GM12878 (cell line): ENCODE measurements around the gene TLR1. TPM values are rescaled to one million over a fixed set of nuclear protein-coding genes. Genes with fewer than 3 reads are reported as not detected.

Experiments
- ATAC-seq: fragments of 200-7000 bp; cut with Tn5 transposase; 3 replicates; pipeline ENCODE4 v1.9.1; 2020; ENCODE audit warnings: mild to moderate bottlenecking, moderate library complexity
- BruUV-seq: library from RNA; stranded (reverse); fragments of 400-500 nt; replicated peaks from 2 replicates; lab custom pipeline; 2021; lab: Mats Ljungman, UMichigan
- CTCF ChIA-PET: fragments of 300-600 bp; sonication (Branson Sonifier 250); formaldehyde crosslinking; extraction: SDS; loops from one replicate; lab custom pipeline; 2021; ENCODE audit warnings: inconsistent platforms; lab: Yijun Ruan, JAX
- POLR2A ChIA-PET: fragments of 350-600 bp; formaldehyde crosslinking; extraction: SDS; loops from one replicate; lab custom pipeline; 2021; ENCODE audit warnings: inconsistent platforms; lab: Charles Lee
- RAD21 ChIA-PET: fragments of 300-600 bp; sonication (Branson Sonifier 250); formaldehyde crosslinking; loops from one replicate; lab custom pipeline; 2023; ENCODE audit warnings: antibody characterized with exemption; ENCODE audit not compliant: unreplicated experiment; lab: Charles Lee
- SMC1A ChIA-PET: fragments of 300-600 bp; sonication (Branson Sonifier 250); formaldehyde crosslinking; loops from one replicate; lab custom pipeline; 2023; ENCODE audit not compliant: unreplicated experiment, uncharacterized antibody; lab: Charles Lee
- DNase-seq: peaks from one replicate; pipeline ENCODE4 v3.0.0-alpha.2; 2011; ENCODE audit warnings: low read depth, low spot score
- FAIRE-seq: peaks from 3 replicates; lab custom pipeline; 2011; peaks lifted over from hg19 to GRCh38; lab: Jason Lieb, UNC
- H2AFZ ChIP-seq: 2 replicates; pipeline ENCODE4 v1.6.0; 2011; ENCODE audit warnings: low read depth, low read length, control low read depth; ENCODE audit not compliant: control insufficient read depth
- H3K27ac ChIP-seq: 2 replicates; pipeline ENCODE4 v1.5.1; 2011; ENCODE audit warnings: control low read depth; ENCODE audit not compliant: control insufficient read depth, insufficient read depth
- H3K27me3 ChIP-seq, 2 experiments: replicated peaks in 1 of 2; 2 replicates each; pipeline versions ENCODE4 v1.6.0 to v1.6.1; 2011; ENCODE audit warnings: low read length in 1 of 2; ENCODE audit not compliant: control insufficient read depth in 2 of 2, insufficient read depth in 2 of 2
- H3K36me3 ChIP-seq, 2 experiments: 2 replicates each; pipeline ENCODE4 v1.5.1; 2011; ENCODE audit warnings: low read length in 1 of 2; ENCODE audit not compliant: control insufficient read depth in 2 of 2, insufficient read depth in 2 of 2
- H3K4me1 ChIP-seq: 2 replicates; pipeline ENCODE4 v1.6.1; 2011; ENCODE audit warnings: mild to moderate bottlenecking, low read length, moderate library complexity, mixed read lengths; ENCODE audit not compliant: control insufficient read depth, insufficient read depth
- H3K4me2 ChIP-seq: 2 replicates; pipeline ENCODE4 v1.6.0; 2011; ENCODE audit warnings: control low read depth; ENCODE audit not compliant: control insufficient read depth, insufficient read depth
- H3K4me3 ChIP-seq: fragments of 200-600 bp; sonication (generic); 2 replicates; pipeline ENCODE4 v1.5.1; 2016
- H3K79me2 ChIP-seq: 2 replicates; pipeline ENCODE4 v1.6.0; 2011; ENCODE audit warnings: low read length; ENCODE audit not compliant: control insufficient read depth, insufficient read depth
- H3K9ac ChIP-seq: 2 replicates; pipeline ENCODE4 v1.8.0; 2011; ENCODE audit warnings: low read length, control low read depth, mixed read lengths; ENCODE audit not compliant: control insufficient read depth, insufficient read depth
- H3K9me3 ChIP-seq: replicated peaks from 3 replicates; pipeline ENCODE4 v1.5.1; 2011; ENCODE audit warnings: mild to moderate bottlenecking, low read length; ENCODE audit not compliant: control insufficient read depth, insufficient read depth
- H4K20me1 ChIP-seq: 2 replicates; pipeline ENCODE4 v1.6.0; 2011; ENCODE audit not compliant: control insufficient read depth, insufficient read depth
- CBFB ChIP-seq: IDR thresholded peaks from 2 replicates; pipeline ENCODE4 v1.6.1; 2016; ENCODE audit warnings: antibody characterized with exemption, low read depth
- CBX5 ChIP-seq: sonication (generic); IDR thresholded peaks from 2 replicates; pipeline ENCODE4 v1.6.1; 2016; ENCODE audit warnings: low read depth, moderate library complexity, mild to moderate bottlenecking, inconsistent platforms
- CEBPB ChIP-seq, 2 experiments: fragments of 150-350 bp in 1 of 2; IDR thresholded peaks; 2 replicates each; pipeline ENCODE4 v1.6.1; 2012 to 2014; ENCODE audit warnings: low read depth in 2 of 2, low read length in 2 of 2, borderline replicate concordance in 1 of 2, inconsistent platforms in 1 of 2
- CEBPZ ChIP-seq: fragments of 150-350 bp; IDR thresholded peaks from 2 replicates; pipeline ENCODE4 v1.6.1; 2016; ENCODE audit warnings: low read depth, low read length
- FOXM1 ChIP-seq: IDR thresholded peaks from 2 replicates; pipeline ENCODE4 v1.6.1; 2012; ENCODE audit warnings: low read depth, mild to moderate bottlenecking, inconsistent platforms, low read length, moderate library complexity
- HSF1 ChIP-seq: fragments of 150-350 bp; IDR thresholded peaks from 2 replicates; pipeline ENCODE4 v1.6.1; 2014; ENCODE audit warnings: mild to moderate bottlenecking, low read depth, low read length
- IKZF1 ChIP-seq: fragments of 450-650 bp; conservative IDR thresholded peaks from 2 replicates; pipeline ENCODE4 v1.6.1; 2017; ENCODE audit warnings: antibody characterized with exemption, mild to moderate bottlenecking
- IRF5 ChIP-seq: fragments of 450-650 bp; IDR thresholded peaks from 2 replicates; pipeline ENCODE4 v1.6.1; 2017; ENCODE audit warnings: borderline replicate concordance
- NR2C2 ChIP-seq: IDR thresholded peaks from 2 replicates; pipeline ENCODE4 v1.6.1; 2011; ENCODE audit warnings: borderline replicate concordance, low read depth; ENCODE audit not compliant: control insufficient read depth, insufficient read length
- SIN3A ChIP-seq: IDR thresholded peaks from 2 replicates; pipeline ENCODE4 v1.6.1; 2012; ENCODE audit warnings: low read depth, low read length, improper control_type of control experiment
- USF2 ChIP-seq: IDR thresholded peaks from 2 replicates; pipeline ENCODE4 v1.6.1; 2011; ENCODE audit warnings: low read depth, low read length, improper control_type of control experiment, borderline replicate concordance
- in situ Hi-C: fragments of 300-500 bp; cut with MboI; formaldehyde crosslinking; loops from 9 replicates; pipeline ENCODE4 v1.14.3; 2018; ENCODE audit warnings: mixed read lengths
- intact Hi-C: fragments of 100-400 bp; cut with micrococcal nuclease; formaldehyde crosslinking; loops from one replicate; pipeline ENCODE4 v1.14.2; 2022; ENCODE audit not compliant: unreplicated experiment
- polyA plus RNA-seq, 11 experiments: library from polyadenylated mRNA; depleted of rRNA in 4 of 11; unstranded in 6 of 11; stranded (reverse) in 5 of 11; fragments of >200 nt; fragmentation: Nextera tagmentation in 4 of 11; fragmentation: Illumina TruSeq in 1 of 11; extraction: Ambion mirVana in 4 of 11; extraction: Trizol in 1 of 11; gene quantifications; 1 replicate in 1 of 11; 2 replicates in 10 of 11; pipeline versions ENCODE4 v1.2.1 to v1.2.3, GENCODE V29; 2011 to 2016; ENCODE audit warnings: inconsistent platforms in 2 of 11, missing spikeins in 2 of 11, low read depth in 1 of 11
- total RNA-seq, 4 experiments: library from RNA; depleted of rRNA in 3 of 4; stranded (reverse); fragments of >200 nt in 3 of 4; fragmentation: Illumina TruSeq in 1 of 4; extraction: Trizol in 1 of 4; gene quantifications; 2 replicates each; pipeline versions ENCODE4 v1.2.1 to v1.2.3, GENCODE V29; 2013 to 2021
- TF ChIP-seq, protein P1 (sequence below): fragments of 450-650 bp; formaldehyde crosslinking; IDR thresholded peaks from 2 replicates; pipeline ENCODE4 v1.5.0; 2022; ENCODE audit warnings: mild to moderate bottlenecking, missing genetic modification characterization

TLR1 gene
- total and polyA plus RNA-seq, 10 of the 15 experiments (the other 5 are each of a cell fraction or from before 2014, with no cell fraction given), result 9.3 to 57.1 (median 20.4) TPM

GRCh38 chr4:38837334-38837733 is 32.7 kb upstream of the TLR1 start:
- H3K9me3 ChIP-seq, result peaks cover 27% of the 10 kb centered on the region
- no peak overlapping the region for H3K9ac ChIP-seq
- H3K79me2 ChIP-seq, result peaks cover 26% of the 10 kb centered on the region
- ChIA-PET CTCF (no interaction called here), POLR2A (no interaction called here), SMC1A (no interaction called here), RAD21 (no interaction called here)
- no peaks in the 10 kb centered on the region for H3K4me1 ChIP-seq
- ATAC-seq (0 out of 3 replicates have a peak, but pooled peaks have one; percentile 28), DNase-seq (no peak), FAIRE-seq (no peak)
- no TSS peak for BruUV-seq
- no peaks in the 10 kb centered on the region for H4K20me1 ChIP-seq
- intact Hi-C loops (no loop called here), in situ Hi-C loops (no loop called here)
- peaks cover 2 to 6% of the 10 kb centered on the region in 2 experiments; a peak in 3 of 4 replicates for H3K36me3 ChIP-seq
- no peaks in the 10 kb centered on the region for H3K27me3 ChIP-seq
- H2AFZ ChIP-seq, result no peak overlapping the region
- TF ChIP-seq, protein P1, sequence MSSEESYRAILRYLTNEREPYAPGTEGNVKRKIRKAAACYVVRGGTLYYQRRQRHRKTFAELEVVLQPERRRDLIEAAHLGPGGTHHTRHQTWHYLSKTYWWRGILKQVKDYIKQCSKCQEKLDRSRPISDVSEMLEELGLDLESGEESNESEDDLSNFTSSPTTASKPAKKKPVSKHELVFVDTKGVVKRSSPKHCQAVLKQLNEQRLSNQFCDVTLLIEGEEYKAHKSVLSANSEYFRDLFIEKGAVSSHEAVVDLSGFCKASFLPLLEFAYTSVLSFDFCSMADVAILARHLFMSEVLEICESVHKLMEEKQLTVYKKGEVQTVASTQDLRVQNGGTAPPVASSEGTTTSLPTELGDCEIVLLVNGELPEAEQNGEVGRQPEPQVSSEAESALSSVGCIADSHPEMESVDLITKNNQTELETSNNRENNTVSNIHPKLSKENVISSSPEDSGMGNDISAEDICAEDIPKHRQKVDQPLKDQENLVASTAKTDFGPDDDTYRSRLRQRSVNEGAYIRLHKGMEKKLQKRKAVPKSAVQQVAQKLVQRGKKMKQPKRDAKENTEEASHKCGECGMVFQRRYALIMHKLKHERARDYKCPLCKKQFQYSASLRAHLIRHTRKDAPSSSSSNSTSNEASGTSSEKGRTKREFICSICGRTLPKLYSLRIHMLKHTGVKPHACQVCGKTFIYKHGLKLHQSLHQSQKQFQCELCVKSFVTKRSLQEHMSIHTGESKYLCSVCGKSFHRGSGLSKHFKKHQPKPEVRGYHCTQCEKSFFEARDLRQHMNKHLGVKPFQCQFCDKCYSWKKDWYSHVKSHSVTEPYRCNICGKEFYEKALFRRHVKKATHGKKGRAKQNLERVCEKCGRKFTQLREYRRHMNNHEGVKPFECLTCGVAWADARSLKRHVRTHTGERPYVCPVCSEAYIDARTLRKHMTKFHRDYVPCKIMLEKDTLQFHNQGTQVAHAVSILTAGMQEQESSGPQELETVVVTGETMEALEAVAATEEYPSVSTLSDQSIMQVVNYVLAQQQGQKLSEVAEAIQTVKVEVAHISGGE (CRISPR knock-in tag), result no peak
- no peak for TF ChIP-seq CEBPB (IDR thresholded peaks at IDR 0.05; ENCODE audit: borderline replicate concordance in 1 of 2, low read depth in 2 of 2, low read length in 2 of 2)
- TF ChIP-seq CBX5, result no peak
- no peak for TF ChIP-seq IKZF1
- TF ChIP-seq FOXM1, result no peak
- TF ChIP-seq CBFB, result no peak
- no peak for TF ChIP-seq NR2C2
- TF ChIP-seq CEBPZ, result no peak
- TF ChIP-seq HSF1, result no peak
- TF ChIP-seq USF2, result no peak
- no peak for TF ChIP-seq SIN3A
- no peak for TF ChIP-seq IRF5
- H3K4me2 ChIP-seq, result no peak overlapping the region
- no peak overlapping the region for H3K27ac ChIP-seq
- H3K4me3 ChIP-seq, result no peak overlapping the region
